GM12874 (cell line): ENCODE data around the gene GRID1.

ENCODE experiments used
- TF ChIP-seq, protein P1 (sequence below): IDR thresholded peaks from 2 replicates; pipeline ENCODE4 v1.5.1; 2011; ENCODE audit warnings: low read depth, mild to moderate bottlenecking, control low read depth, low read length, moderate library complexity; ENCODE audit not compliant: insufficient read depth

Gene GRID1

DNA sequence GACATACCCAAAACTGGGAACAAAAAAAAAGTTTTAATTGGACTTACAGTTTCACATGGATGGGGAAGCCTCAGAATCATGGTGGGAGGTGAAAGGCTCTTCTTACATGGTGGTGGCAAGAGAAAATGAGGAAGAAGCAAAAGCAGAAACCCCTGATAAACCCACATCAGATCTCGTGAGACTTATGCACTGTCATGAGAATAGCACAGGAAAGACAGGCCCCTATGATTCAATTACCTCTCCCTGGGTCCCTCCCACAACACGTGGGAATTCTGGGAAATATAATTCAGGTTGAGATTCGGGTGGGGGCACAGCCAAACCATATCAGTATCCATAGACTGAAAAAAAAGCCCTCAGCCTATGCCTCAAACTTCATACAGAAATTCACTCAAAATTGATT, 647.2 kb downstream of the GRID1 start:
- TF ChIP-seq, protein P1, sequence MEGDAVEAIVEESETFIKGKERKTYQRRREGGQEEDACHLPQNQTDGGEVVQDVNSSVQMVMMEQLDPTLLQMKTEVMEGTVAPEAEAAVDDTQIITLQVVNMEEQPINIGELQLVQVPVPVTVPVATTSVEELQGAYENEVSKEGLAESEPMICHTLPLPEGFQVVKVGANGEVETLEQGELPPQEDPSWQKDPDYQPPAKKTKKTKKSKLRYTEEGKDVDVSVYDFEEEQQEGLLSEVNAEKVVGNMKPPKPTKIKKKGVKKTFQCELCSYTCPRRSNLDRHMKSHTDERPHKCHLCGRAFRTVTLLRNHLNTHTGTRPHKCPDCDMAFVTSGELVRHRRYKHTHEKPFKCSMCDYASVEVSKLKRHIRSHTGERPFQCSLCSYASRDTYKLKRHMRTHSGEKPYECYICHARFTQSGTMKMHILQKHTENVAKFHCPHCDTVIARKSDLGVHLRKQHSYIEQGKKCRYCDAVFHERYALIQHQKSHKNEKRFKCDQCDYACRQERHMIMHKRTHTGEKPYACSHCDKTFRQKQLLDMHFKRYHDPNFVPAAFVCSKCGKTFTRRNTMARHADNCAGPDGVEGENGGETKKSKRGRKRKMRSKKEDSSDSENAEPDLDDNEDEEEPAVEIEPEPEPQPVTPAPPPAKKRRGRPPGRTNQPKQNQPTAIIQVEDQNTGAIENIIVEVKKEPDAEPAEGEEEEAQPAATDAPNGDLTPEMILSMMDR, result no peak

DNA sequence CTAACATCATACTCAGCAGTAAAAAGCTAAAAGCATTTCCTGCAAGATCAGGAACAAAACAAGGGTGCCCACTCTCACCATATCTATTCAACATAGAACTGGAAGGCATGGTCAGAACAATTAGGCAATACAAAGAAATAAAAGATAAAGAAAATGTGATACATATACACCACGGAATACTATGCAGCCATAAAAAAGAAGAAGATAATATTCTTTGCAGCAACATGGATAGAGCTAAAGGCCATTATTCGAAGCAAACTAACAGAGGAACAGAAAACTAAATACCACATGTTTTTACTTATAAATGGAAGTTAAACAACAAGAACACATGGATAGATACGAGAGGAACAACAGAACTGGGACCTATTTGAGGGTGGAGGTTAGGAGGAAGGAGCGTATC, 652.7 kb downstream of the GRID1 start:
- TF ChIP-seq, protein P1, result no peak

DNA sequence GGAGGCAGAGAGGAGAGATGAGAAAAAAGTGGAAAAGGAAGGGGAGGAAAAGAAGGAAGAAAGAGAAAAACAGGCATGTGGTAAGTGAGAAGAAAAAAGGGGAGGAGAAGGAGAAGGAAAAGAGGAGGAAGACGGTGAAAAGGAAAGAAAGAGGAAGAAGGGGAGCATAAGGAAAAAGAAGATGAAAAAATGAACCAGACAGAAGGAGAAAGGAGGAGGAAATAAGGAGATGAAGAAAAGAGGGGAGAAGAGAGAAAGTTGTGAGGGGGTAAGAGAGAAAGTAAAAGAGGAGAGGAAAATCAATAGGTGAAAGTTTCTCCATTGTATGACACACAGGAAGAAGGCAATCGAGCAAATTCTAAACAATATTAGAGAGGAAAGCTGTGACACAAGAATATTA, 663.8 kb downstream of the GRID1 start:
- TF ChIP-seq, protein P1, result no peak

DNA sequence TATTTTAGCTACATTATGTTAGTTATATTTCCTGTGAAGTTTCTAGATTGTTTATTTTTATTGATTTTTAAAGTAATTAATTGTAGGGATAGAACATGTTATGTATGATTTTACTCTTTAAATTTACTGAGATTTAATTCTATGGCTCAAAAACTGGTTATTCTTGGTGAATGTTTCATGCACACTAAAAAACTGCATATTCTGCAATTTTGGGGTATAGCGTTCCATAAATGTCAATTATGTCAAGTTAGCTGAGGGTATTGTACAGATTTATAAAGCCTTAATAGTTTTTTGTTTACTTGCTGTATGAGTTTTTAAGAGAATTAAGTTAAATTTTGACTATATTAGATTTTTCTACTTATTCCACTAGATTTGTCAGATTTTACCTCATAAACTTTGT, 669.7 kb downstream of the GRID1 start:
- TF ChIP-seq, protein P1, result no peak

DNA sequence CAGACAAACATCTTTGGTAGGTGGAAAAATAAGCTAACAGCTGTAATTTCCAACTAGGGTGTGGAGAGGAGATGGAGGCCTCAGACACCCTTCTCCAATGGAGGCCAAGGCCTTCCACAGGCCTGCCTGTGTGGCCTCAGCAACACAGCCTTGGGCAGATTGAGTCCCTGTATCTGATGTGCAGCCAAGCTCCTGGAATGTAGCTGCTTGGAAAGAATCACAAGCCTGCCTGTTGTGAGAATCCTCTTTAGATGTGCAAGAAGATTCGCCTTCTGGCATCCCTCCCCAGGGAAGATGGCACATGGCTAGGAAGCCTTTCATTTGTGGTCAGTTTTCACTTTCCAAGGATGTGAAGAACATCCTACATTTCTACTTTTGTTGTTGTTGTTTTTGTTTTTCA, 684.0 kb downstream of the GRID1 start:
- TF ChIP-seq, protein P1, result no peak

DNA sequence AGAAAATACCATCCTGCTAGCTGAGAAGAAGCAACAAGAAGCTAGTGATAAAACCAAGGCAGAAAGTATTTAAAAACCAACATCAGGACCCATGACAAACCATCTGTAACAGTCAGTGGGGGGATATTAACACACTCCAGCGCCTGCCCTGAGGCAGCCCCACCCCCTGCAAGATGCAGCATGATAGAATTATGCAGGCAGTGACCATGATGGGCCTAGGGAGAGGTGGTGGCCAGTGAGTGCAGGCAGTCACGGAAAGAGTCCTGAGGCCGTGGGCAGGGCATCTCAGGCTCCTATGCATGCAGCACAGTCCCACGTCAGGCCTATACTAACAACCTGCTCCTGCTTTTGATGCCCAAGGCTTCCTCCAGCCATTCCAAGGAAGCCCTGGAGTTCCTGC, 686.9 kb downstream of the GRID1 start:
- TF ChIP-seq, protein P1, result no peak

DNA sequence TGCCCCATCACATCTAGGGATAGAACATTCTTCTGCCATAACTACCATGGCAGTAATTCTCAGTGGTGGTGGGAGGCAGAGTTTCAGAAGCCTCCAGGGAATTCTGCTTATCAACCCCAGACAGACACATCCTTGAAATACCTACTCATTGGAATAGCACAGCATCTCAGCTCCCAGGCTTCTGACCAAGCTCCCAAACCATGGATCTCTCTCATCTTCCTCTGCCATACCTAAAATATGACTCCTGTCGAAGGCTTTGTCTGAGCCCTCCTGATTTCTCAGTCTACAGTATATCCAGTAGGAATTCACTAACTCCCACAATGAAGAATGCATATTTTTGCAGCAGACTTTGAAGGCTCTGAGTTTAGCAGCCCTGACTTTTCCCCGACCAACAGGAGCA, 687.5 kb downstream of the GRID1 start:
- TF ChIP-seq, protein P1, result no peak

DNA sequence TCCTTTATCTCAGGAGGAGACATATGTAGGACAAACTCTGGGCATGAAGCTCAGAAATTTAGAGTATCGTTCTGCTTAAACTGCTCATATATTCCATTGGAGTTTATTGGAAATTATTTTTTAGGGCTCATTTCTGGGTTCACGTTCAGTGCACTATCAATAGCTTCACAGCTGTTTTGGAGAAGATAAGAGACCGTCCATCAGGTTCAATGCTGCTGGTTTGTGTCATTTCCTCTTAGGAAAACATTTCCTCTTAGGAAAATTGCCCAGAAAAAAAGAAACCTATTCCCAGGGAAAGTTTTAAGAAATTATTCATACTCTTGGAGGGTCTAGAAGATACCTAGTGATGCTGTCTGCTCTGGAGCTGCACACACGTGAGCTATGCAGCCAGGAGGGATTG, 691.7 kb downstream of the GRID1 start:
- TF ChIP-seq, protein P1, result no peak
